ENCODE data around the gene RTKN2. TPM values are rescaled to one million over a fixed set of nuclear protein-coding genes. Genes with fewer than 3 reads are reported as not detected.

Gene RTKN2
- total RNA-seq, 1 donor from 2014 or later, result 2.5 TPM

GRCh38 chr10:62154231-62154630 lies 114.4 kb downstream of the RTKN2 start:
- intact Hi-C loops (cut with DNase I), result no loop called here
- TF ChIP-seq POLR2AphosphoS5 (IDR thresholded peaks at IDR 0.05; ENCODE audit: insufficient read depth in 1 of 2, low read depth in 1 of 2) (no peak), CTCF (IDR thresholded peaks at IDR 0.05) (no peak), POLR2A (IDR thresholded peaks at IDR 0.05) (no peak)
- Histone ChIP-seq H3K27me3 (no peaks in the 10 kb centered on the region), H3K9me3 (no peaks in the 10 kb centered on the region), H3K27ac (no peak overlapping the region), H3K36me3 (no peaks in the 10 kb centered on the region), H3K4me1 (no peaks in the 10 kb centered on the region), H3K4me3 (no peak overlapping the region)
- DNase-seq (ENCODE audit: extremely low spot score in 2 of 2), result no peak

GRCh38 chr10:62153191-62153590 lies 115.5 kb downstream of the RTKN2 start:
- H3K27ac ChIP-seq, result no peak overlapping the region
- TF ChIP-seq POLR2AphosphoS5 (IDR thresholded peaks at IDR 0.05; ENCODE audit: insufficient read depth in 1 of 2, low read depth in 1 of 2) (no peak), POLR2A (IDR thresholded peaks at IDR 0.05) (no peak), CTCF (IDR thresholded peaks at IDR 0.05) (no peak)
- no peaks in the 10 kb centered on the region for H3K27me3 ChIP-seq
- no peak for DNase-seq (ENCODE audit: extremely low spot score in 2 of 2)
- intact Hi-C loops (cut with DNase I), result no loop called here
- no peaks in the 10 kb centered on the region for H3K36me3 ChIP-seq
- no peaks in the 10 kb centered on the region for H3K4me1 ChIP-seq
- H3K4me3 ChIP-seq, result no peak overlapping the region
- H3K9me3 ChIP-seq, result no peaks in the 10 kb centered on the region

GRCh38 chr10:62149621-62150020 lies 119.0 kb downstream of the RTKN2 start:
- Histone ChIP-seq H3K27me3 (no peaks in the 10 kb centered on the region), H3K27ac (no peak overlapping the region), H3K36me3 (no peaks in the 10 kb centered on the region), H3K4me3 (no peak overlapping the region), H3K4me1 (no peaks in the 10 kb centered on the region), H3K9me3 (no peaks in the 10 kb centered on the region)
- no peak for DNase-seq (ENCODE audit: extremely low spot score in 2 of 2)
- intact Hi-C loops (cut with DNase I), result no loop called here
- TF ChIP-seq CTCF (IDR thresholded peaks at IDR 0.05) (no peak), POLR2A (IDR thresholded peaks at IDR 0.05) (no peak), POLR2AphosphoS5 (IDR thresholded peaks at IDR 0.05; ENCODE audit: insufficient read depth in 1 of 2, low read depth in 1 of 2) (no peak)

- intact Hi-C loops (cut with DNase I), result no loop called here
- Histone ChIP-seq H3K27ac (no peak overlapping the region), H3K4me3 (no peak overlapping the region), H3K4me1 (no peaks in the 10 kb centered on the region), H3K27me3 (no peaks in the 10 kb centered on the region), H3K36me3 (no peaks in the 10 kb centered on the region), H3K9me3 (no peaks in the 10 kb centered on the region)
- DNase-seq (ENCODE audit: extremely low spot score in 2 of 2), result no peak
- TF ChIP-seq POLR2A (IDR thresholded peaks at IDR 0.05), result no peak
- no peak for TF ChIP-seq POLR2AphosphoS5 (IDR thresholded peaks at IDR 0.05; ENCODE audit: insufficient read depth in 1 of 2, low read depth in 1 of 2)
- no peak for TF ChIP-seq CTCF (IDR thresholded peaks at IDR 0.05)
Measured at GRCh38 chr10:62148155-62148554, 120.5 kb downstream of the RTKN2 start.

GRCh38 chr10:62147425-62147824 lies 121.2 kb downstream of the RTKN2 start:
- Histone ChIP-seq H3K9me3 (no peaks in the 10 kb centered on the region), H3K27ac (no peak overlapping the region), H3K4me3 (no peak overlapping the region), H3K36me3 (no peaks in the 10 kb centered on the region), H3K4me1 (no peaks in the 10 kb centered on the region), H3K27me3 (no peaks in the 10 kb centered on the region)
- DNase-seq (ENCODE audit: extremely low spot score in 2 of 2), result no peak
- TF ChIP-seq POLR2AphosphoS5 (IDR thresholded peaks at IDR 0.05; ENCODE audit: insufficient read depth in 1 of 2, low read depth in 1 of 2), result no peak
- no peak for TF ChIP-seq POLR2A (IDR thresholded peaks at IDR 0.05)
- no peak for TF ChIP-seq CTCF (IDR thresholded peaks at IDR 0.05)
- intact Hi-C loops (cut with DNase I), result no loop called here
